GM23338 (cell line): ENCODE measurements around the gene CEP131. TPM values are rescaled to one million over a fixed set of nuclear protein-coding genes. Genes with fewer than 3 reads are reported as not detected.

ENCODE experiments used
- ATAC-seq: fragments of 200-7000 bp; cut with Tn5 transposase; 3 replicates; pipeline ENCODE4 v1.9.1; 2020
- DNase-seq: peaks from one replicate; pipeline ENCODE4 v3.0.0-alpha.2; 2015; ENCODE audit warnings: low spot score
- H2AFZ ChIP-seq: fragments of 200-600 bp; sonication (generic); 2 replicates; pipeline ENCODE4 v1.8.0; 2016; ENCODE audit warnings: antibody characterized with exemption, mild to moderate bottlenecking, moderate library complexity
- H3F3A ChIP-seq: fragments of 200-600 bp; sonication (generic); replicated peaks from 2 replicates; pipeline ENCODE4 v1.8.0; 2017; ENCODE audit warnings: antibody characterized with exemption, mixed run types, low read depth
- H3K27ac ChIP-seq: fragments of 200-600 bp; sonication (generic); 2 replicates; pipeline ENCODE4 v1.6.1; 2016; ENCODE audit warnings: low read depth
- H3K27me3 ChIP-seq: fragments of 200-600 bp; sonication (generic); 2 replicates; pipeline ENCODE4 v1.8.0; 2016; ENCODE audit warnings: mild to moderate bottlenecking, mixed run types, moderate library complexity; ENCODE audit not compliant: insufficient read depth
- H3K36me3 ChIP-seq: fragments of 200-600 bp; sonication (generic); 2 replicates; pipeline ENCODE4 v1.8.0; 2016; ENCODE audit warnings: mild to moderate bottlenecking; ENCODE audit not compliant: insufficient read depth
- H3K4me1 ChIP-seq: fragments of 200-600 bp; sonication (generic); 2 replicates; pipeline ENCODE4 v1.8.0; 2016; ENCODE audit warnings: mild to moderate bottlenecking, moderate library complexity; ENCODE audit not compliant: insufficient read depth
- H3K4me2 ChIP-seq: fragments of 200-600 bp; sonication (generic); 2 replicates; pipeline ENCODE4 v1.7.1; 2017; ENCODE audit warnings: mixed run types
- H3K4me3 ChIP-seq: fragments of 200-600 bp; sonication (generic); 2 replicates; pipeline ENCODE4 v1.6.1; 2016; ENCODE audit warnings: mixed run types
- H3K79me2 ChIP-seq: fragments of 200-600 bp; sonication (generic); replicated peaks from 2 replicates; pipeline ENCODE4 v1.8.0; 2017; ENCODE audit warnings: mild to moderate bottlenecking; ENCODE audit not compliant: insufficient read depth
- H3K9me2 ChIP-seq: fragments of 200-600 bp; sonication (generic); 2 replicates; pipeline ENCODE4 v1.8.0; 2017; ENCODE audit not compliant: insufficient read depth
- H4K20me1 ChIP-seq: fragments of 200-600 bp; sonication (generic); replicated peaks from 2 replicates; pipeline ENCODE4 v1.8.0; 2017; ENCODE audit warnings: mild to moderate bottlenecking; ENCODE audit not compliant: insufficient read depth
- H3K27ac Mint-ChIP-seq: 2 replicates; pipeline ENCODE4 v1.8.0; 2020; ENCODE audit warnings: inconsistent platforms, mild to moderate bottlenecking, moderate library complexity, mixed read lengths
- H3K27me3 Mint-ChIP-seq: 3 replicates; pipeline ENCODE4 v1.8.0; 2022; ENCODE audit warnings: low read depth, mild to moderate bottlenecking, moderate library complexity, mixed read lengths, inconsistent platforms; ENCODE audit not compliant: insufficient read depth, poor library complexity
- H3K36me3 Mint-ChIP-seq: 3 replicates; pipeline ENCODE4 v1.8.0; 2021; ENCODE audit warnings: low read depth, mild to moderate bottlenecking, inconsistent platforms, moderate library complexity, mixed read lengths
- H3K4me1 Mint-ChIP-seq: 3 replicates; pipeline ENCODE4 v1.8.0; 2020; ENCODE audit warnings: mild to moderate bottlenecking, inconsistent platforms, mixed read lengths
- H3K4me3 Mint-ChIP-seq: 3 replicates; pipeline ENCODE4 v1.8.0; 2021; ENCODE audit warnings: moderate library complexity, mild to moderate bottlenecking, inconsistent platforms, mixed read lengths
- H3K9me3 Mint-ChIP-seq: 3 replicates; pipeline ENCODE4 v1.8.0; 2020; ENCODE audit warnings: moderate library complexity, mild to moderate bottlenecking, inconsistent platforms, mixed read lengths
- CREB1 ChIP-seq: fragments of 250-450 bp; sonication (Bioruptor Pico); IDR thresholded peaks from 2 replicates; pipeline ENCODE4 v1.5.0; 2020; ENCODE audit warnings: low read depth, mild to moderate bottlenecking, moderate library complexity
- CTCF ChIP-seq, 2 experiments: fragments of 200-600 bp in 1 of 2; sonication (generic) in 1 of 2; conservative IDR thresholded peaks; 2 replicates each; pipeline versions ENCODE4 v1.5.1 to v1.6.1; 2016 to 2017; ENCODE audit warnings: antibody characterized with exemption in 2 of 2, low read depth in 2 of 2, mild to moderate bottlenecking in 2 of 2, moderate library complexity in 1 of 2
- ETS1 ChIP-seq: IDR thresholded peaks from 2 replicates; pipeline ENCODE4 v1.6.1; 2016; ENCODE audit warnings: antibody characterized with exemption
- EZH2 ChIP-seq: fragments of 200-600 bp; sonication (generic); IDR thresholded peaks from one replicate; pipeline ENCODE4 v1.8.0; 2017; ENCODE audit warnings: antibody characterized with exemption, mild to moderate bottlenecking, low read depth; ENCODE audit not compliant: unreplicated experiment
- EZH2phosphoT487 ChIP-seq: fragments of 200-600 bp; sonication (generic); IDR thresholded peaks from one replicate; pipeline ENCODE4 v1.8.1; 2018; ENCODE audit warnings: antibody characterized with exemption; ENCODE audit not compliant: unreplicated experiment
- JUNB ChIP-seq: IDR thresholded peaks from one replicate; pipeline ENCODE4 v1.6.1; 2016; ENCODE audit warnings: antibody characterized with exemption; ENCODE audit not compliant: unreplicated experiment
- NANOG ChIP-seq: IDR thresholded peaks from 2 replicates; pipeline ENCODE4 v1.6.1; 2016; ENCODE audit warnings: antibody characterized with exemption, borderline replicate concordance
- POLR2AphosphoS5 ChIP-seq: IDR thresholded peaks from 2 replicates; pipeline ENCODE4 v1.6.1; 2016; ENCODE audit warnings: antibody characterized with exemption, low read depth
- REST ChIP-seq: IDR thresholded peaks from one replicate; pipeline ENCODE4 v1.6.1; 2018; ENCODE audit warnings: antibody characterized with exemption; ENCODE audit not compliant: unreplicated experiment
- STAT1 ChIP-seq: IDR thresholded peaks from one replicate; pipeline ENCODE4 v1.6.1; 2016; ENCODE audit warnings: antibody characterized with exemption; ENCODE audit not compliant: unreplicated experiment
- ZNF114 ChIP-seq: fragments of 250-450 bp; sonication (Bioruptor Pico); IDR thresholded peaks from 2 replicates; pipeline ENCODE4 v1.5.0; 2020; ENCODE audit warnings: mild to moderate bottlenecking, moderate library complexity
- ZNF331 ChIP-seq: fragments of 250-450 bp; sonication (Bioruptor Pico); IDR thresholded peaks from 2 replicates; pipeline ENCODE4 v1.5.0; 2020; ENCODE audit warnings: low read depth, mild to moderate bottlenecking, moderate library complexity
- ZNF462 ChIP-seq: fragments of 250-450 bp; sonication (Bioruptor Pico); IDR thresholded peaks from 2 replicates; pipeline ENCODE4 v1.5.0; 2020; ENCODE audit warnings: mild to moderate bottlenecking, moderate library complexity
- polyA plus RNA-seq: library from polyadenylated mRNA; unstranded; fragments of >200 nt; fragmentation: Nextera tagmentation; extraction: Ambion mirVana; gene quantifications from 2 replicates; pipeline ENCODE4 v1.2.1, GENCODE V29; 2016
- total RNA-seq: library from RNA; depleted of rRNA; stranded (reverse); fragments of >200 nt; shearing (Covaris generic); gene quantifications from 2 replicates; pipeline ENCODE4 v1.2.3, GENCODE V29; 2014

The CEP131 gene
- total and polyA plus RNA-seq, 2 experiments from 2014 or later, result 26.8 to 35.5 TPM

GRCh38 chr17:81171941-81172340 is 50.8 kb downstream of the CEP131 start:
- no peaks in the 10 kb centered on the region for H3K4me1 ChIP-seq
- no peaks in the 10 kb centered on the region for H3K9me2 ChIP-seq
- Mint-ChIP-seq H3K36me3 (no peaks in the 10 kb centered on the region), H3K4me3 (no peak overlapping the region), H3K9me3 (no peaks in the 10 kb centered on the region), H3K27ac (no peak overlapping the region), H3K27me3 (peaks cover 6% of the 10 kb centered on the region), H3K4me1 (peaks cover 2% of the 10 kb centered on the region; the same call in 1 of the 3 replicates)
- H3K4me3 ChIP-seq, result no peak overlapping the region
- DNase-seq (no peak), ATAC-seq (no peak)
- no peaks in the 10 kb centered on the region for H4K20me1 ChIP-seq
- no peaks in the 10 kb centered on the region for H3K27me3 ChIP-seq
- no peaks in the 10 kb centered on the region for H3K36me3 ChIP-seq
- TF ChIP-seq CTCF (conservative IDR thresholded peaks at IDR 0.05; ENCODE audit: low read depth in 2 of 2), result no peak
- TF ChIP-seq EZH2phosphoT487, result no peak
- no peak for TF ChIP-seq POLR2AphosphoS5
- TF ChIP-seq ZNF462, result no peak
- TF ChIP-seq EZH2, result no peak
- TF ChIP-seq CREB1 (CRISPR knock-in tag), result no peak
- no peak for TF ChIP-seq STAT1
- no peak for TF ChIP-seq ETS1
- no peak for TF ChIP-seq JUNB
- no peak for TF ChIP-seq ZNF331 (CRISPR knock-in tag)
- TF ChIP-seq ZNF114 (CRISPR knock-in tag), result no peak
- no peak for TF ChIP-seq NANOG
- no peak for TF ChIP-seq REST
- no peak overlapping the region for H3K4me2 ChIP-seq
- H3K27ac ChIP-seq, result no peak overlapping the region
- H2AFZ ChIP-seq, result no peak overlapping the region
- H3K79me2 ChIP-seq, result no peaks in the 10 kb centered on the region
- H3F3A ChIP-seq, result 0 out of 2 replicates have a peak, but pooled peaks cover 8% of the 10 kb centered on the region
